ENCODE results near the gene CD300H.

DNA sequence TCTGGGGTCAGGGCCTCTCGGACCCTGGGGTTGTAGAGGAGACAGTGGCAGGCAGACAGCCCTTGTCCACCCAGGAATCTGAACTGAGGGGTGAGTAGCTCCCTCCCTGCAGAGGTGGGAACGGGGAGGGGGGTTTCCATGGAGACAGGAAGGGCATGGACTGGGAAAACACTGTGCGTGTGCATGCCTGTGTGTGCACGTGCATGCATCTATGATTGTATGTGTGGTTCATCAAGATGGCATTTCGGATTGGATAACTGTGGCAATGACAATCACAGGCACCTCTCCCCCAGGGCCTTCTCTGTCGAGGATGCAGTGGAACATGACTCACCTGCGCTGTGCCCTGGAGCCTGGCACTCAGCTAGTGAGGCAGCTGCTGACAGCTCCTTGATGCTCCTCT, 15.3 kb downstream of the CD300H start:
- TF ChIP-seq, protein P1, sequence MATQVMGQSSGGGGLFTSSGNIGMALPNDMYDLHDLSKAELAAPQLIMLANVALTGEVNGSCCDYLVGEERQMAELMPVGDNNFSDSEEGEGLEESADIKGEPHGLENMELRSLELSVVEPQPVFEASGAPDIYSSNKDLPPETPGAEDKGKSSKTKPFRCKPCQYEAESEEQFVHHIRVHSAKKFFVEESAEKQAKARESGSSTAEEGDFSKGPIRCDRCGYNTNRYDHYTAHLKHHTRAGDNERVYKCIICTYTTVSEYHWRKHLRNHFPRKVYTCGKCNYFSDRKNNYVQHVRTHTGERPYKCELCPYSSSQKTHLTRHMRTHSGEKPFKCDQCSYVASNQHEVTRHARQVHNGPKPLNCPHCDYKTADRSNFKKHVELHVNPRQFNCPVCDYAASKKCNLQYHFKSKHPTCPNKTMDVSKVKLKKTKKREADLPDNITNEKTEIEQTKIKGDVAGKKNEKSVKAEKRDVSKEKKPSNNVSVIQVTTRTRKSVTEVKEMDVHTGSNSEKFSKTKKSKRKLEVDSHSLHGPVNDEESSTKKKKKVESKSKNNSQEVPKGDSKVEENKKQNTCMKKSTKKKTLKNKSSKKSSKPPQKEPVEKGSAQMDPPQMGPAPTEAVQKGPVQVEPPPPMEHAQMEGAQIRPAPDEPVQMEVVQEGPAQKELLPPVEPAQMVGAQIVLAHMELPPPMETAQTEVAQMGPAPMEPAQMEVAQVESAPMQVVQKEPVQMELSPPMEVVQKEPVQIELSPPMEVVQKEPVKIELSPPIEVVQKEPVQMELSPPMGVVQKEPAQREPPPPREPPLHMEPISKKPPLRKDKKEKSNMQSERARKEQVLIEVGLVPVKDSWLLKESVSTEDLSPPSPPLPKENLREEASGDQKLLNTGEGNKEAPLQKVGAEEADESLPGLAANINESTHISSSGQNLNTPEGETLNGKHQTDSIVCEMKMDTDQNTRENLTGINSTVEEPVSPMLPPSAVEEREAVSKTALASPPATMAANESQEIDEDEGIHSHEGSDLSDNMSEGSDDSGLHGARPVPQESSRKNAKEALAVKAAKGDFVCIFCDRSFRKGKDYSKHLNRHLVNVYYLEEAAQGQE (IDR thresholded peaks at IDR 0.05; ENCODE audit: insufficient read depth in 1 of 2, low read depth in 2 of 2, low read length in 1 of 2): no peak
- TF ChIP-seq, protein P2, sequence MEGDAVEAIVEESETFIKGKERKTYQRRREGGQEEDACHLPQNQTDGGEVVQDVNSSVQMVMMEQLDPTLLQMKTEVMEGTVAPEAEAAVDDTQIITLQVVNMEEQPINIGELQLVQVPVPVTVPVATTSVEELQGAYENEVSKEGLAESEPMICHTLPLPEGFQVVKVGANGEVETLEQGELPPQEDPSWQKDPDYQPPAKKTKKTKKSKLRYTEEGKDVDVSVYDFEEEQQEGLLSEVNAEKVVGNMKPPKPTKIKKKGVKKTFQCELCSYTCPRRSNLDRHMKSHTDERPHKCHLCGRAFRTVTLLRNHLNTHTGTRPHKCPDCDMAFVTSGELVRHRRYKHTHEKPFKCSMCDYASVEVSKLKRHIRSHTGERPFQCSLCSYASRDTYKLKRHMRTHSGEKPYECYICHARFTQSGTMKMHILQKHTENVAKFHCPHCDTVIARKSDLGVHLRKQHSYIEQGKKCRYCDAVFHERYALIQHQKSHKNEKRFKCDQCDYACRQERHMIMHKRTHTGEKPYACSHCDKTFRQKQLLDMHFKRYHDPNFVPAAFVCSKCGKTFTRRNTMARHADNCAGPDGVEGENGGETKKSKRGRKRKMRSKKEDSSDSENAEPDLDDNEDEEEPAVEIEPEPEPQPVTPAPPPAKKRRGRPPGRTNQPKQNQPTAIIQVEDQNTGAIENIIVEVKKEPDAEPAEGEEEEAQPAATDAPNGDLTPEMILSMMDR (IDR thresholded peaks at IDR 0.05): no peak
- TF ChIP-seq SIN3A (IDR thresholded peaks at IDR 0.05; ENCODE audit: borderline replicate concordance, insufficient read depth, low read depth, low read length): no peak
- no peak for TF ChIP-seq POLR2AphosphoS5 (IDR thresholded peaks at IDR 0.05; ENCODE audit: low read depth, low read length)
